ENCODE measurements around the gene GNGT2. TPM values are rescaled to one million over a fixed set of nuclear protein-coding genes. Genes with fewer than 3 reads are reported as not detected.

Gene GNGT2
- polyA plus RNA-seq, 1 donor, result 1.1 TPM

GRCh38 chr17:49229805-49230600 lies 19.6 kb upstream of the GNGT2 start:
- no peak for DNase-seq

DNA sequence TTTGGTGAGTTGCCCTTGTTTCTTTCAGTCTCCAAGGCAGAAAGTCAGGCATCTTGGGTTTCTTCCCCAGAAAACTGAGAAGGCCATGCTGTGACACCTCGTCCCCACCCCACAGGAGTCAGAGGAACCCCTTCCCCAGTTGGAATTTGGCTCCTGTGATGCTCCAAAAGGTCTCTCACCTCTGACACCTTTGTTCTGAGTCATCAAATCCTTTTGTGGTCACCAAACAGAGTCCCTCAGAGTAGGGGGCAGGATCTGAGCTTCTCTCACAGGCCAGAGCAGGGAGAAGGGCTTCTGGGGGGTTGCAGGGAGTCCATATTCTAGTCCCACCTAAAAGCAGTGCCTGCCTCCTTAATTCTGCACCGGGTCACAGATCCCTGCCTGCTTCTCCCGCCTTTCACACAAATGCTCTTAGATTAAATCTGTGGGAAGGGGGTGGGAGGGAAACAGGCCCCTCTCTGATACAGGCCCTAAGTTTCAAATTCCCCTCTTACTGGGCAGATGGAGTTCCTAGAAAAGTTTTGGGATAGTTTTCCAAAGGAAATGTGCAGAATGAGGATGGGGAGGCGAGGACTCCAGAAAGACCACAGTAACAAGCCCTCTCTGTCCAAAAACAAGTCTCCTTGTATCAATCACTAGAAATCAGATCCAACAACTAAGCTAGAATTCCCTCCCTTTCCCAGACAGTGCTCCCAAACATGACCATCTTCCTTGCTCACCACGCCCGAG lies 18.9 kb upstream of the GNGT2 start:
- no peak for DNase-seq

- peak; percentile 73 for DNase-seq
Observed at GRCh38 chr17:49227436-49228261, 17.3 kb upstream of the GNGT2 start.

GRCh38 chr17:49226771-49227435 lies 16.5 kb upstream of the GNGT2 start:
- DNase-seq, result no peak

DNA sequence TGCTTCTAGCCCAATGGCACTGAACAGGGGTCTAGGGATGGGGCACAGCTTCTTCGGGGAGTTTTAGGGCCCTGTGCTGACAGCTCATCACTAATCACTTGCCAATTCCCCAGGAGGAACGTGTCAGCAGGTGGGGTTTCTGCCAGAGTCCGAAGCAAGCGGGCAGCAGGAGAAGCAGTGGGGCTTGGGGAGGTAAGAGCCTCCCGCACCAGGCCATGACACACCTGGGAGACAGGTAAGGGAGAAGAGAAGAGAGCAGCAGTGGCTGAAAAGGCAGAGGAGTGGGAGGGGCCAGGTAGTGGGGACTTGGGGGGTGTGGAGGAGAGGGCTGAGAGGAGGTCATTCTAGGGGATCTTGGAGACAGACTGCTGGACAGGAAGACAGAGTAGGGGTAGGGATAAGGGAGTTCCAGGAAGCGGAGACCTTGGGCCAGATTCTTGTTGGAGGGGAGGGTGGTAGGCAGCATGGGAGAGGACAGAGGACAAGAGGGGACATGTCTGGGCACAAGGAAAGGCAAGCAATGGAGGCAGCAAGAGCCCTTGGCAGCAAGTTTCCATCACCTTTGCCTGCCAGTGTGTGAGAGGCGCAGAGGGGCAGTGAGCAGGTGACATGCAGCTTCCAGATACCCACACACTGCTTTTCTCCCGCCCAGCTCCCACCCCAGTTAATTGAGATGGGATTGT lies 15.3 kb upstream of the GNGT2 start:
- DNase-seq, result no peak

GRCh38 chr17:49224997-49225337 lies 14.6 kb upstream of the GNGT2 start:
- DNase-seq, result no peak

DNA sequence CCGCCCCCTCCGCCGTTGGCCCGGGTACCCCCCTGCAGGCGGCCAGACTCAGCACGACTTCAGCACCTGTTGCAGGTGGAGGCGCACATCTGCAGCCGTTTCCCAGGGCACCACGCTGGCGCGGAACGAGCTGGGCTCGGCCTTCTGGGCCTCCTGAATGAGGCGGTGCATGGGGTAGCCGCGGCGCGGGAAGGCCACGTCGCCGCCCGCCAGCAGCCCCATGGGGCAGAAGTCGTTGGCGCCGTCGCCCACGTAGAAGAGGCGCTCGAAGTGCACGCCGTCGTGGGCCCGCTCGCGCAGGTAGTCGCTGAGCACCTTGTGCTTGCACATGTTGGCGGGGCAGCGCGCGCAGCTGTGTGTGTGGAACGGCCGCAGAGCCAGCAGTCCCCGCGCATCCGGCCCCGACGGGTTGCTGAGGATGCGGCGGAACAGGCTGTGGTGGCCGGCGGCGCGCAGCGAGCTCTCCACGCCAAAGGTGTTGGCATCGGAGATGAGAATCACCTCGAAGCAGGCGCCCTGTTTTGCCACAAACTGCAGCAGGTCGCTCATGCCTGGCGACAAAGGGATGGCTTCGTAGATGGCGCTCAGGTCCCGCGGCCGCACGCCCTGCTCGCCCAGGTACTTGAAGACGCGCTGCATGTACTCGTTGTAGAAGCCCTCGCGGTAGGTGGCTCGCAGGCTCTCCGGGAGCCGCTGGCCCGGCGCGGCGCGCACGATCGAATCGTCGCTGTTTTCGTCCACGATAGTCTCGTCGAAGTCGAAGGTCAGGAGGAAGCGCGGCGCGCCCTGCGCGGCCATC lies 14.0 kb upstream of the GNGT2 start:
- no peak for DNase-seq

DNA sequence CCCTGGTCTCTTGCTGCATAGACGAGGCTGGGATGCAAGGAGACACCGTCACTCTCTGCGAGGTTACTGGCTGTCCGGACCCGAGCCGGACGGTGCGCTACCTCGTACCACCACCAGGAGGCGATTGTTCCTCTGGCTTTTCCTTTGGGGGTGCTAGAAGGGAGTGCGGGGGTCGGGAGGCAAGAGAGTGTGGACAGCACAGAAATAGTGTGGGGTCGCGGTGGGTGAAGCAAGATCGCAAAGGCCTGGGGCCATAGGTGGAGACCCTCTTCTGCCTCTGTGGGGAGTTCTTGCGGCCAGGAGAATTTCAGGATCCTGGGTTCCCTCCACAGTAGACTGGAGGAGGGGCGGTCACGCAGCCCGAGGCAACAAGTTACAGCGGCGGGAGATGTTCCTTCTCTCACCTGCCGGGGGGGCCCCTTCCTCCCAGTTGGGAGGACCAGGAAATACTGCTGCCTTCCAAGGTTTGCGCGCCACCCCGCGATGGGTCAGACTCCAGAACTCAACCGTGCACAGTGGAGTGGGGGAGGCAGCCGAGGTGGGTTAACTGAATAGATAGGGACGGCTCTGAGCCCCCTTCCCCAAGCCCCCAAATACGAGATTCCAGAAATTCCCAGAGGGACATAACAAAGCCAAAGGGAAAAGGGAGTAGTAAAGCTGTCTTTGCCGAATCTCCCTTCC lies 13.3 kb upstream of the GNGT2 start:
- no peak for DNase-seq

- no peak for DNase-seq
Observed at GRCh38 chr17:49223168-49223516, 12.8 kb upstream of the GNGT2 start.

DNA sequence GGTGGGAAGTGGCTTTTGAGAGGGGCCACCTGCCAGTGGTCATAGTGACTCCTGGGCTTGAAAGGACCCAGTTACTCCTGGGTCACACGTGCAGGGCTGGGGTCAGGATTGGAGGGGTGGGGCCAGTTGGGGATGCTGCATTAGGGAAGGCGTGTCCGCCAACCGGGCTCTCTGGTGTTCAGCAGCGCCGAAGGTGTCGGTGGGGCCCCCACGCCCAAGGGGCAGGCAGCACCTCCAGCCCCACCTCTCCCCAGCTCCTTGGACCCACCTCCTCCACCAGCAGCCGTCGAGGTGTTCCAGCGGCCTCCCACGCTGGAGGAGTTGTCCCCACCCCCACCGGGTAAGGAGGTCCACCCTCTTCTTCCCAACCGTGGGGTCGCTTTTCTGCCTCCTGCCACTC lies 9.6 kb upstream of the GNGT2 start:
- DNase-seq, result no peak

DNA sequence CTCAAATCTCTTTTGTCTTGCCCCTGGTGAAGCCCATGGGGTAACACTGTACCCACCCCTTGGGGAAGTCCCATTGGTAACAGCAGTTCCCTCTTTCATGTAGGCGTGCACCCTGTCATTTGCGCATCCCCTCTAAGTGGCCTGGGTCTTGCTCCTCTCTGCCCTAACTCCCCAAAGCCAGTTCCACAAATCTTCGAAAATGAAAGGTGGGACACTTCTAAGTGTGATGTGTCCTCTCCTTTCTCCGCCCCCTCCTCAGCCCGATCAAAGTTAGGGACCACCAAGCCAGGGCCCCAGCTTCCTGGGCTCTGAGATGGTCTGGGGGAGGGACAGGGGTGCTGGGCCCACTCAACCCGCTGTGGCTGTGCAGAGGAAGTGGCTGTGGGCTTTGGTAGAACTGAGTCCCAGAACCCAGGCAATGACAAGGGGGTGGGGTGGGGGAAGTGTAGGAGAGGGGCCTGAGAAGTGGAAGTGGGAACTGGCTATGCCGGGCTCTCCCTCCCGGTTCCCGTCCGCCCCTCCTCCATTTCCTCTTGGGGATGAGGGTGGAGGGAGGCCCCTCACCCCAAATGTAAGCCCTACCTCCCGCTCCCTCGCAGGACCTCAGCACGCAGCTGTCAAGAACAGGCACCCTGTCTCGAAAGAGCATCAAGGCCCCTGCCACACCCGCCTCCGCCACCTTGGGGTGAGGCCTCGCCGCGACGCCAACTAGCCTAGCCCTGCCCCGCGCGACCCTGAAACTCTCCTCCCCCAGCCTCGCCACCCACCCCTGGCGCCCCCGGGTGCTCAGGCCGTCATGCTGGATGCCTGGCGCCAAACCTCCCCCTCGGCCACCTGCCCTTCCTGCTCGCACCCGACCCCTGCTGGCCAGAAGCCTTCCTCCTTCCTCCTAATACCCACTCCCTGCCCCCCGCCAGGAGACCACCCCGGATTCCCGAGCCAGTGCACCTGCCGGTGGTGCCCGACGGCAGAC lies 8.9 kb upstream of the GNGT2 start:
- DNase-seq, result no peak

GRCh38 chr17:49217651-49218413 lies 7.5 kb upstream of the GNGT2 start:
- no peak for DNase-seq

DNA sequence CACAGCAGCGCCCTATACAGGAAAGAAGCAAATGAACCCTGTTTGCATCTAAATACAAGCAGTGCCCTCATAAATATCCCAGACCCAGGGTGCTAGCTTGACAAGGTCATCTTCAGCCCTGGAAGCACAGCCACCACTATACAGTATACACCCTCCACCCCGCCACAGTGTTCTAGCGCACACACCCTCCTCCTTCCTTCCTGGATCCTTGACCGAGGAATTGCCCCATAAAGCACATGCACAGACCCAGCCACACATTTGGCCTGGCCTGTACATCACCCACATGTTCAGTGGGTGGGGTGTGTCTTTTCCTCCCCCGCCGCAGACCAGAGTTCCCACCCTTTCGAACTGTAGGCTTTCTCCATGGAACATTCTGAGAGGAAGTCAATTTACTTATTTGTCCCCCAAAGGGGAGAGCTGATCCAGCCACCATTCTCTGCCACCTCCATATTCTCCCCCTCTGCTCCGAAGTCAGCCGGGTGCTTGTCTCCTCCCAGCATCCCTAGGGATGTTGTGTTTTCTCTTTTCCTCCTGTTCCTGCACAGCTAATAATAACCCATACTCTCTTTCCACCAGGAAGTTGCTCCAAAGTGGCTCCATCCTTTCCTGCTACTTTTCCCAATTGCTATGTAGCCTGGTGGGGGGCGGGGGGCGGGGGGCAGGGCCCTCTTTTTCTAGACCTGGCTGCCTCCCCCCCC lies 6.7 kb upstream of the GNGT2 start:
- no peak for DNase-seq

- no peak for DNase-seq
Observed at GRCh38 chr17:49216482-49216881, 6.1 kb upstream of the GNGT2 start.

GRCh38 chr17:49214676-49215360 lies 4.4 kb upstream of the GNGT2 start:
- DNase-seq, result no peak

DNA sequence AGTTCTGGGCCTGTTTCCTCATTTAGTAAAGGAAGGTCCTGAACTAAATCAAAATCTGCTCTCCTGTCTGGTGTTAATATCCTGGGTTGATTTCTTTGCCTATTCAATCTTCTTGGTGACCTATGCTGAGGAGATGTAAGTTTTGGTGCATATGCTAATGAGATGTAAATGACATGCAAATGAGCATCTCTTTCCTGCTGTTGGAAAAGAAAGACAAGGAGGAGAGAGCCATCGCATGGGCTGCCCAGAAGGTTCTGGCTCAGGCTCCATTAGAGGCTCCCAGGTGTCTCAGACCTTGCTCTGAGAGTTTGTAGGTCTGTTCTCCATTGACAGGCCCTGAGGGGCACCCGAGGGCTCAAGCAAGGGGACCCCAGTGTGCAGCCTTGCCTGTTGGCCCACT lies 3.5 kb upstream of the GNGT2 start:
- DNase-seq, result no peak

DNA sequence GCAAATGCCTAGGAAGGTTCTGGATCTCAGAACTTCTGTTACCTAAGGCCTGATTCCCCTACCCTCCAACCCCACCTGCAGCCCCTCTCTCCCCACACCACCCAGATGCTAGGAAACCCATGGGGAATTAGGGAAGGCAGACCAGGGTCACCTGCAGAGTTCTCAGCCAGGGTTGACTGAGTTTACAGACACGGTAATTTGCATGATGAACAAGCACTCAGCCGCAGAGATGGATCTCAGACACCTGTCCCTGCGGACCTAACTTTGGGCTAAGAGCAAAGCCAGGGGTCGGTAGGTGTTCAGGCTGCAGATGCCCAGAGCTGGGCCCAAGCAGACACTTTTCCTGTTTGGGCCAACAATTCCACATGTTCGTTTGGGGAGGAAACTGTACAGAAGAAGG lies 3.0 kb upstream of the GNGT2 start:
- no peak for DNase-seq

Measured in left kidney (tissue), 2 donors.